ENCODE data around the gene CDC23. TPM values are rescaled to one million over a fixed set of nuclear protein-coding genes. Genes with fewer than 3 reads are reported as not detected.

CDC23 gene
- total and polyA plus RNA-seq, 2 of the 4 experiments (the other 2 are of a cell fraction) = 21.1 to 28.0 TPM

- DNase-seq = no peak
- Histone ChIP-seq H3K79me1 (ENCODE audit: low read depth in 1 of 2, low read length in 2 of 2) (no peaks in the 10 kb centered on the region), H4K91ac (ENCODE audit: insufficient read depth, low read depth, low read length) (no peak overlapping the region), H4K20me1 (ENCODE audit: insufficient read depth, low read length) (no peaks in the 10 kb centered on the region), H3K9ac (ENCODE audit: low read depth, low read length) (no peak overlapping the region), H2AK5ac (ENCODE audit: low read depth, low read length) (no peak overlapping the region), H3K4me2 (ENCODE audit: low read depth, low read length) (no peak overlapping the region), H2BK20ac (ENCODE audit: low read depth, low read length) (no peak overlapping the region), H4K5ac (ENCODE audit: low read depth, low read length) (no peak overlapping the region), H3K23ac (ENCODE audit: low read depth, low read length) (no peak overlapping the region), H3K27ac (ENCODE audit: insufficient read depth, low read length) (no peak overlapping the region), H3K4me3 (ENCODE audit: insufficient read depth, low read depth, low read length) (no peak overlapping the region), H2BK5ac (ENCODE audit: low read depth, low read length, poor library complexity, severe bottlenecking) (no peak overlapping the region), H4K8ac (ENCODE audit: low read depth in 2 of 2, low read length in 2 of 2) (no peak overlapping the region), H3K9me3 (ENCODE audit: control insufficient read depth, insufficient read depth, low read length) (peaks cover 7% of the 10 kb centered on the region), H2AK9ac (replicated peaks; ENCODE audit: low read depth, low read length, poor library complexity) (no peak overlapping the region), H3K36me3 (ENCODE audit: control insufficient read depth, insufficient read depth, low read length) (no peaks in the 10 kb centered on the region), H2AFZ (replicated peaks; ENCODE audit: low read length, poor library complexity) (no peak overlapping the region), H3K14ac (replicated peaks; ENCODE audit: low read depth, low read length) (no peak overlapping the region), H3K18ac (ENCODE audit: low read depth, low read length) (no peak overlapping the region), H3K9me1 (ENCODE audit: insufficient read depth, low read length) (no peaks in the 10 kb centered on the region), H3K4me1 (ENCODE audit: control insufficient read depth, insufficient read depth, low read length) (no peaks in the 10 kb centered on the region), H3K27me3 (ENCODE audit: control insufficient read depth, insufficient read depth, low read length) (peaks cover 10% of the 10 kb centered on the region), H3K4ac (ENCODE audit: low read depth, low read length) (no peak overlapping the region), H3K56ac (ENCODE audit: extremely low read depth, insufficient read depth, low read length) (no peak overlapping the region), H2BK15ac (ENCODE audit: low read depth, low read length) (no peak overlapping the region), H2BK120ac (ENCODE audit: low read depth, low read length) (no peak overlapping the region)
- WGBS, 2 experiments (ENCODE audit: extremely low coverage in 2 of 2, insufficient read length in 1 of 2) = no CpG with 5 or more reads among the region's 6 CpGs
- ChIA-PET CTCF (interaction anchor here (1.7 kb wide), 1 partner anchor 187 kb away, joined by 3 read pairs; no protein-coding TSS in a partner anchor), POLR2A (ENCODE audit: unreplicated experiment) (no interaction called here)
- in situ Hi-C loops (cut with MboI; ENCODE audit: low sequenced_read_pairs) (loop anchor here (10.0 kb wide), 1 partner anchor 190 kb away; no protein-coding TSS in a partner anchor), intact Hi-C loops (cut with micrococcal nuclease) (no loop called here), dilution Hi-C loops (cut with HindIII; ENCODE audit: low sequenced_read_pairs, unreplicated experiment) (no loop called here)
- no TSS peak for BruUV-seq (replicated peaks)
- no peak for ATAC-seq (ENCODE audit: low read depth)
- TF ChIP-seq CEBPB (IDR thresholded peaks at IDR 0.05; ENCODE audit: low read depth, low read length) = no peak
- TF ChIP-seq NFE2L2 (IDR thresholded peaks at IDR 0.05; ENCODE audit: low read depth, low read length) = no peak
- no peak for TF ChIP-seq FOS (IDR thresholded peaks at IDR 0.05; ENCODE audit: low read depth, low read length)
- no peak for TF ChIP-seq BHLHE40 (IDR thresholded peaks at IDR 0.05; ENCODE audit: low read depth, low read length)
- TF ChIP-seq CHD1 (IDR thresholded peaks at IDR 0.05; ENCODE audit: low read depth, low read length) = no peak
- no peak for TF ChIP-seq POLR2A (IDR thresholded peaks at IDR 0.05; ENCODE audit: low read depth, low read length)
- TF ChIP-seq SMC3 (IDR thresholded peaks at IDR 0.05; ENCODE audit: low read depth, low read length) = no peak
- TF ChIP-seq RFX5 (IDR thresholded peaks at IDR 0.05; ENCODE audit: low read depth, low read length) = no peak
- TF ChIP-seq, protein P1, sequence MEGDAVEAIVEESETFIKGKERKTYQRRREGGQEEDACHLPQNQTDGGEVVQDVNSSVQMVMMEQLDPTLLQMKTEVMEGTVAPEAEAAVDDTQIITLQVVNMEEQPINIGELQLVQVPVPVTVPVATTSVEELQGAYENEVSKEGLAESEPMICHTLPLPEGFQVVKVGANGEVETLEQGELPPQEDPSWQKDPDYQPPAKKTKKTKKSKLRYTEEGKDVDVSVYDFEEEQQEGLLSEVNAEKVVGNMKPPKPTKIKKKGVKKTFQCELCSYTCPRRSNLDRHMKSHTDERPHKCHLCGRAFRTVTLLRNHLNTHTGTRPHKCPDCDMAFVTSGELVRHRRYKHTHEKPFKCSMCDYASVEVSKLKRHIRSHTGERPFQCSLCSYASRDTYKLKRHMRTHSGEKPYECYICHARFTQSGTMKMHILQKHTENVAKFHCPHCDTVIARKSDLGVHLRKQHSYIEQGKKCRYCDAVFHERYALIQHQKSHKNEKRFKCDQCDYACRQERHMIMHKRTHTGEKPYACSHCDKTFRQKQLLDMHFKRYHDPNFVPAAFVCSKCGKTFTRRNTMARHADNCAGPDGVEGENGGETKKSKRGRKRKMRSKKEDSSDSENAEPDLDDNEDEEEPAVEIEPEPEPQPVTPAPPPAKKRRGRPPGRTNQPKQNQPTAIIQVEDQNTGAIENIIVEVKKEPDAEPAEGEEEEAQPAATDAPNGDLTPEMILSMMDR (conservative IDR thresholded peaks at IDR 0.05; ENCODE audit: low read depth, low read length) = no peak
- no peak for TF ChIP-seq RCOR1 (IDR thresholded peaks at IDR 0.05; ENCODE audit: insufficient replicate concordance, low read length)
- TF ChIP-seq MAZ (IDR thresholded peaks at IDR 0.05; ENCODE audit: borderline replicate concordance, low read depth, low read length) = no peak
- TF ChIP-seq MXI1 (IDR thresholded peaks at IDR 0.05; ENCODE audit: borderline replicate concordance, low read depth, low read length) = no peak
- TF ChIP-seq MAFK (IDR thresholded peaks at IDR 0.05; ENCODE audit: low read depth, low read length) = no peak
- TF ChIP-seq RAD21 (IDR thresholded peaks at IDR 0.05; ENCODE audit: low read length) = no peak
- TF ChIP-seq USF2 (IDR thresholded peaks at IDR 0.05; ENCODE audit: low read depth, low read length) = no peak
- no peak for TF ChIP-seq ELK1 (IDR thresholded peaks at IDR 0.05; ENCODE audit: borderline replicate concordance, low read depth, low read length)
Observed at GRCh38 chr5:138224712-138225111, 11.6 kb upstream of the CDC23 start.
